Peyer's patch (tissue), 4 donors: ENCODE data around the gene TSSK6.

Experiments used
- POLR2A ChIP-seq, 2 donors: fragments of 450-650 bp; IDR thresholded peaks; one replicate each; pipeline ENCODE4 v1.5.1; 2017; ENCODE audit warnings: antibody characterized with exemption in 2 of 2, mild to moderate bottlenecking in 2 of 2, moderate library complexity in 2 of 2
- TF ChIP-seq, protein P1 (sequence below), 6 experiments: fragments of 450-650 bp in 4 of 6; fragments of 200-600 bp in 2 of 6; sonication (generic) in 1 of 6; IDR thresholded peaks; one replicate each; pipeline ENCODE4 v1.5.1; 2017 to 2019; ENCODE audit warnings: antibody characterized with exemption in 6 of 6, mild to moderate bottlenecking in 3 of 6, moderate library complexity in 1 of 6

- no peak for TF ChIP-seq POLR2A (IDR thresholded peaks at IDR 0.05)
- TF ChIP-seq, protein P1, sequence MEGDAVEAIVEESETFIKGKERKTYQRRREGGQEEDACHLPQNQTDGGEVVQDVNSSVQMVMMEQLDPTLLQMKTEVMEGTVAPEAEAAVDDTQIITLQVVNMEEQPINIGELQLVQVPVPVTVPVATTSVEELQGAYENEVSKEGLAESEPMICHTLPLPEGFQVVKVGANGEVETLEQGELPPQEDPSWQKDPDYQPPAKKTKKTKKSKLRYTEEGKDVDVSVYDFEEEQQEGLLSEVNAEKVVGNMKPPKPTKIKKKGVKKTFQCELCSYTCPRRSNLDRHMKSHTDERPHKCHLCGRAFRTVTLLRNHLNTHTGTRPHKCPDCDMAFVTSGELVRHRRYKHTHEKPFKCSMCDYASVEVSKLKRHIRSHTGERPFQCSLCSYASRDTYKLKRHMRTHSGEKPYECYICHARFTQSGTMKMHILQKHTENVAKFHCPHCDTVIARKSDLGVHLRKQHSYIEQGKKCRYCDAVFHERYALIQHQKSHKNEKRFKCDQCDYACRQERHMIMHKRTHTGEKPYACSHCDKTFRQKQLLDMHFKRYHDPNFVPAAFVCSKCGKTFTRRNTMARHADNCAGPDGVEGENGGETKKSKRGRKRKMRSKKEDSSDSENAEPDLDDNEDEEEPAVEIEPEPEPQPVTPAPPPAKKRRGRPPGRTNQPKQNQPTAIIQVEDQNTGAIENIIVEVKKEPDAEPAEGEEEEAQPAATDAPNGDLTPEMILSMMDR (IDR thresholded peaks at IDR 0.05), result no peak
These were observed 27.2 kb upstream of the TSSK6 start for GRCh38 chr19:19542507-19542906.
